ENCODE measurements around the gene GUCY1A1.

GUCY1A1 gene

DNA sequence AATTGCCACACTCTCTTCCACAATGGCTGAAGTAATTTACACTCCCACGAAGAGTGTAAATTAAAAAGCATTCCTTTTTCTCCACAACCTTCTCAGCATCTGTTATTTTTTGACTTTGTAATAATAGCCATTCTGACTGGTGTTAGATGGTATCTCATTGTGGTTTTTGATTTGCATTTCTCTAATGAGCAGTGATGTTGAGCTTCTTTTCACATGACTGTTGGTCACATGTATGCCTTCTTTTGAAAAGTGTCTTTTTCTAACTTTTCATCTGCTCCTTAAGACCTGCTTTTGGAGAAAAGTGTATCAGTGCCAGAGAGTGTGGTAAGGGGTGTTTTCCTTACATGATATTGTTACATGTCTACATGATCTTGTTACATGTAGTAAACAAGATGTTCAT, 25.7 kb downstream of the GUCY1A1 start:
- no peak for DNase-seq (ENCODE audit: low read depth)

DNA sequence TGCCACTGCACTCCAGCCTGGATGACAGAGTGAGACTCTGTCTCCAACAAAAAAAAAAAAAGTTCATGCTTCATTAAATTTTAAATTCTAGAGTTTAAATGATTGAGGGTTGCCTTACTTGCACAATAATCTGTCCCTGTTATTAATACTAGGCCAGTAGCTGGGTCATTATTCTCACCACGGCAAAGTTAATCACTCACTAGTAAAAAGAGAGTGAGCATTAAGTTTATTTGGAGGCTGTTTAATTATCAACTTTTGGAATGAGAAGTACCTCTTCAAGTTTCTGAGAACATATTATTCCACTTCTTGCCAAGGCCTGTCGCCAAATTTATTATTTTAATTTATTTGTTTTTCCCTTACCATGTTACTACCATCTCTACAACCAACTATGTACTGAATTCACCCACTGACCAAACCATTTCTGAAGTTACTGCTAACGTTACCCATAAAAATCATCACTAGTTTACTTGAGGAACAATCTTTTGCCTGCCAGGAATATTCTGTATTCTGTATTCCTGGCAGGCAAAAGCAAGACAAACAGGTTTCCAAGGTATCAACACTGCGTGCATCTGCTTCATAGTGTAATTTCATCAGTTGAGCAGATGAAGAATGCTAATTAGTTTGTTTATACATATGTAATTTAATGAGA, 26.5 kb downstream of the GUCY1A1 start:
- no peak for DNase-seq (ENCODE audit: low read depth)

DNA sequence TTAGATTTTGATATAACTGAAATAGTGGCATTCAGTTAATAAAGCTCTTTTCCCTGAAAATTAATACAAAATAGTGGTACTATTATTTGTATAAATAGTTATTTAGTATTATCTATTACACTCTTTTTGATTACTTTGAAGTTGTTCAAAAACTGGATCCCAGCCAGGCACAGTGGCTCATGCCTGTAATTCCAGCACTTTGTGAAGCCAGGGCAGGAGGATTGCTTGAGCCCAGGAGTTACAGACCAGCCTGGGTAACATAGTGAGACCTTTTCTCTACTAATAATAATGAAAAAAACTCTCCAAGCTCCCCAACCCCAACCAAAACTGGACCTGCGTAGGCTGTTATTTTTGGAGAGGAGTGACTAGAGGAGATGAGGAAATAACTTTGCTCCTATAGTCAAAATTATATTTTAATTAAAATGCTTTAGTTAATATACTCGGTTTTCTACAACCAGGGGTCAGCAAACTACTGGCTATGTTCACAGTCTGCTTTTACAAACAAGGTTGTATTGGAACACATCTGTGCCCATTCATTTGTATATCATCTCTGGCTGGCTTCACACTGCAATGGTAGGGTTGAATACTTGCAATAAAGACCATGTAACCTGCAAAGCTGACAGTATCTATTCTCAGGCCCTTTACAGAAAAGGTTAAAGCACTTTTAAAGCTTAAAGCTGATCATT, 27.6 kb downstream of the GUCY1A1 start:
- no peak for DNase-seq (ENCODE audit: low read depth)

DNA sequence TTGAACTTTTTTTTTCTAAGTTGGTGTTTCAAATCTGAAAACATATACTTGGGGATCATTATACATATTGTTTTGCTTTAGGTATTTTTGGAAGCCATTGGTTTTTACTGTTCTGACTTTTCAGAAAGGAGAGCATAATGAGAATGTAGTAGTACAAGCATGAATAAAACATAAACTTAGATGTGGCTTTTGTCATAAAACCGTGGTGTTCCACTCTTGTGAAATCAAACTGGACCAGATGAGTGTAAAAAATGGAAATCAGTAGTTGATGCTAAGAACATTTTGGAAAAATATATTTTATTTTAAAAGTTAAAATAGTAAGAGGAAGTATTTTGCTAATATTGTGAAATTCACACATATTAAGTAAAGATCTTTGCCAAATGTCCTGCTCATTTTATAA, 29.6 kb downstream of the GUCY1A1 start:
- DNase-seq (ENCODE audit: low read depth) = no peak

DNA sequence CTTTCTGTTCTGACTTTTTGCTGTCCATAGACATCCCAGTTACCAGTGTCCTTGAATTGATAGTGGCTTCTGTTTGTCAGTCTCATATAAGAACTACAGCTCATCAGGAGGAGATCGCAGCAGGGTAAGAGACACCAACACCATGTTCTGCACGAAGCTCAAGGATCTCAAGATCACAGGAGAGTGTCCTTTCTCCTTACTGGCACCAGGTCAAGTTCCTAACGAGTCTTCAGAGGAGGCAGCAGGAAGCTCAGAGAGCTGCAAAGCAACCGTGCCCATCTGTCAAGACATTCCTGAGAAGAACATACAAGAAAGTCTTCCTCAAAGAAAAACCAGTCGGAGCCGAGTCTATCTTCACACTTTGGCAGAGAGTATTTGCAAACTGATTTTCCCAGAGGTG, 30.1 kb downstream of the GUCY1A1 start:
- no peak for DNase-seq (ENCODE audit: low read depth)

DNA sequence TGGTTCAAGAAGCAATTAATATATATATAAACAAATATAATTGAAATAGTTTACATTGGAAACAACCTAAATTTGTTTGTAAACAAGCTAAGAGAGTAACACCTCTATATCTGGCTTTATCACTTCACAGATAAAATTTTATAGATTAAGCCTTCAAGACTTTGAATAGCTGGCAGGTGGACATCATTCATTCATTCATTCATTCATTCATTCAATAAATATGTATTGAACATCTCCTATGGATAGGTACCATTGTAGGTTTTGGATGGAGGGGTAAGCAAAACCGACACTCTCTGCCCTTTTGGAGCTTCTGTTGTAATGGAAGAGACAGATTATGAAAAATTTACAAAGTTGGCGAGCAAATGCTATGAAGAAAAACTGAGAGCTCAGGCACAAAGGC, 35.2 kb downstream of the GUCY1A1 start:
- no peak for DNase-seq (ENCODE audit: low read depth)

DNA sequence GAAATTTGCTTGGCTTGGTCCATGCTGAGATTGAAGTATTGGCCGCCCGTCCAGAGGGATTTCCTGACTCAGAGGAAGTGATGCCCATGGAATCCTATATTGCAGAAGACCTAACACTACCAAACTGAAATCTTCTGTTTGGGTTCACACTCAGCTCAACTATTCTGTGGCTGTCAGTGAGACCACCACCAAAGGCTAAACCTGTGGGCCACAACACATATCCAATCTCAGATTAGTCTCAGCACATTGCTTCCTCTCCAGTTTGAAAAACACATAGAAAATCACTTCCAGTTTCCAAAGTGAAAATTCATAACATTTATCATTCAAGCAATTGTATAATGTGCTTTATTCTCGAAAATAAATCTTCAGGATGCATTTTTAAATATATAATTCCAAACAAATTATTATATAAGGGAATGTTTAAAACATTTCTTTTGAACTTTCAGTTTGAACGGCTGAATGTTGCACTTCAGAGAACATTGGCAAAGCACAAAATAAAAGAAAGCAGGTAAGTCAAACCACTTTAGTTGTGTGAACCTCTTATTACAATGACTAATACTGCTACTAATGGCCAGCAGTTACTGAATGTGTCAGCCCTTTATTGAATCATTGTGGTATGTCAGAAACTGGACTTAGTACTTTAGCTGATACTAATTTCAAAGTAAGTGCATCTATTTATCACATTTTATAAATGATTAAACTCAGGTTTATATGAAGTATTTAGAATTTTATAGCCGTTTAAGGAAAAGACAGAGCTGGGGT, 37.0 kb downstream of the GUCY1A1 start:
- no peak for DNase-seq (ENCODE audit: low read depth)

DNA sequence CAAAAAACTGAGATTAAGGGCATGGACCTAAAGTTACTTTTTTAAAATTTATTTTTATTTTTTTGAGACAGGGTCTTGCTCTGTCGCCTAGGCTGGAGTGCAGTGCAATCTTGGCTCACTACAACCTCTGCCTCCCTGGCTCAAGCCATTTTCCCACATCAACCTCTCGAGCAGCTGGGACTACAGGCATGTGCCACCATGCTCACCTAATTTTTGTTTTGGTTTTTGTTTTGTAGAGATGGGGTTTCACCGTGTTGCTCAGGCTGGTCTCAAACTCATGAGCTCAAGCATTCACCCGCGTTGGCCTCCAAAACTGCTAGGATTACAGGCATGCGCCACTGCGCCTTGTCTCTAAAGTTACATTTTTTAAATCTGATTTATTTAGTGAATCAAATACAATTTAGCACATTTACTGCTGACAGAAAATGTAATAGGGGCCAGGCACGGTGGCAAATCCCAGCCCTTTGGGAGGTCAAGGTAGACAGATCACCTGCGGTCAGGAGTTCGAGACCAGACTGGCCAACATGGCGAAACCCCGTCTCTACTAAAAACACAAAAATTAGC, 38.3 kb downstream of the GUCY1A1 start:
- no peak for DNase-seq (ENCODE audit: low read depth)

DNA sequence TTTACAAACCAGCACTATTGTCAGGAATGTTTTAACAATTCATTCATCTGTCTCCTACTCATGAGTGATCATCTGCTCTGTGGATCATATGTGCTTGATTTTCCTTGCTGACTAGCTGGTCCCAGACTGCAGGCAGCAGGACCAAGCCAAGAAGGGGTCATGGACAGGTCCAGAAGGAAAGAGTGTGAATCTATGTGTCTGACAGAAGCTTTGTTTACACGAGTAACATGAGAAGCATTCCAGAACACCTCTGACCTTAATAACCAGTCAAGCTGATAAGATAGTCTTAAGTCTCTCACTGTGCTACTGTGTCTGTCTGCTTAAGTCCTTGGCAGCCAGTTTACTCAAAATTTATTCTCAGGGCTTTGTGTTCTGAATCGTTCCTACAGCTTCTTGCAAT, 39.0 kb downstream of the GUCY1A1 start:
- DNase-seq (ENCODE audit: low read depth) = no peak

DNA sequence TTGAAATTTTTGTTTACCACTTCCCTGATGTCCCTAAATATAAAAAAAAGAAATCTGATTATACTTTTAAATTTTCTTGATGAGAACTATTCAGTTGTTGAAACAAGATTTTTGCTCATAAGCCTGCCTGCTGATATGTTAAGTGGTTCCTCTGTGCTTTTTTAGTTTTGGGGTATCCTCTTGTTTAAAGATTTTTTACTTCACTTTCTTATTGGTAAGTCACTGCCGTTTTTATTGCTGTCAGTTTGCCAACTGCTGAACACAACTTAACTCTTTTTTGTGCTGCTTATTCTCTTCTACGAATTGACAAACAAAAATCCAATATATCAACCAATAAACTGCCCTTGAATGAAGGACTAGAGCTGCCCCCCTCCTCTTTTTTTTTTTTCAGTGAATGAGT, 39.5 kb downstream of the GUCY1A1 start:
- DNase-seq (ENCODE audit: low read depth) = no peak

DNA sequence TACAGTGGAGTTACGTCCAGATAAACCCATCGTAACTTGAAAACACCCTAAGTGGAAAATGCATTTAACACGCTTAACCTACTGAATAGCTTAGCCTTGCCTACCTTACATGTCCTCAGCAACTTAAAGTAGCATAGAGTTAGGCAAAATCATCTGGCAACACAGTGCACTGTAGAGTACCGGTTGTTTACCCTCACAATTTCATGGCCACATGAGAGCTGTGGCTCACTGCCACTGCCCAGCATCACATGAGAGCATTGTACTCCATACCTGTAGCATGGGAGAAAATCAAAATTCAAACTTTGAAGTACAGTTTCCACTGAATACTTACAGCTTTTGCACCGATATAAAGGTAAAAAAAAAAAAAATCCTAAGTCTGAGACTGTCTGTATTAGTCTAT, 40.6 kb downstream of the GUCY1A1 start:
- DNase-seq (ENCODE audit: low read depth) = no peak

DNA sequence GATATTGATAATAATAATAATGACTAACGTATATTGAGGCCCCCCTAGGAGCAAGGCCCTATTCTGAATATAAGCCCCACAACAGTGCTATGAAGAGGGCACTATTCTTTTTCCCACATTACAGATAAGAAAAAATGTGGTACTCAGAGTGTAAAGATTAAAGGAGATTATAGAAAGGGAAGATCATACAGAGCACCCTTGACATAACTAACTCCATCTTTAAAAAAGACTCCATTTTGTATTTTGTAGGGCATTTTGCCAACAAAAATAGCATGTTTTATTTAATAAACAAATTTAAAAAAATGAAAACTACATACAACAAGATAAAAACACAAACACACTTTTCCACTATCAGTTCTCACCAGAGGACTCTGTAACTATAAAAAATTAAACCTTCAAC, 42.1 kb downstream of the GUCY1A1 start:
- DNase-seq (ENCODE audit: low read depth) = no peak

DNA sequence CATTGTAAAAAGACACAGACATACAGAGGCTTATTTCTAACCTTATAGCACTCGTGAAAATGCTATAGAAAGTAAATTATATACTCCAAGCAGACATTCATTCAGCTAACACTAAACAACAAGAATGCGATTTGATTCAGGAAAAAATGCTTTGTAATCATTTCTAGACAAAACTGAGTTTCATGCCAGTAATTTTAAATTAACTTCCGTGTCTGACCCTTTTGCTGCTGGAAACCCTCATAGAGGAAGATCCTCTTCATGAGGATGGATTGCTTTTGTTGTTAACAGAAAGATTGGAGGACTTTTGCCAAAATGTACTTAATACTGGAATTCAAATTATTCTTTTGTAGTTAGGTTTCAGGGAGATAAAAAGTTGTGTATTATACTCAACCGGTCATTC, 43.3 kb downstream of the GUCY1A1 start:
- DNase-seq (ENCODE audit: low read depth) = no peak

DNA sequence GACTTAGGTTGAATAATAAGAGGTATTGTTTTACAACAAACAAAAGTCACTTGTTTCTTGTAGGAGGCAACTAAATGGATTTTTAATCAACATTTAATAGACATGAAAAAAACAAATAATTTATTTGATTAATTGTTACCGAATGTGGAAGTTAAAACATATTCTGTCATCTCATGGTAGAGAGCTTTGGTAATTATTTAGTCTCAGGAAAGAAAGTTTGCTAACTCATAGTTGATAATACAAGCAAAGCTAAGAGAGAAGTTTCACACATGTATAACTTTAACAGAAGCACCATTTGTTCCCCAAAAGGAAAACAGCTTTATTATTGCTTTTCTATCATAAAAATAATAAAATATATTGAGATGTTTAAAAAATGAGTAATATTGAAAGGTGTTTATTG, 44.9 kb downstream of the GUCY1A1 start:
- DNase-seq (ENCODE audit: low read depth) = no peak

DNA sequence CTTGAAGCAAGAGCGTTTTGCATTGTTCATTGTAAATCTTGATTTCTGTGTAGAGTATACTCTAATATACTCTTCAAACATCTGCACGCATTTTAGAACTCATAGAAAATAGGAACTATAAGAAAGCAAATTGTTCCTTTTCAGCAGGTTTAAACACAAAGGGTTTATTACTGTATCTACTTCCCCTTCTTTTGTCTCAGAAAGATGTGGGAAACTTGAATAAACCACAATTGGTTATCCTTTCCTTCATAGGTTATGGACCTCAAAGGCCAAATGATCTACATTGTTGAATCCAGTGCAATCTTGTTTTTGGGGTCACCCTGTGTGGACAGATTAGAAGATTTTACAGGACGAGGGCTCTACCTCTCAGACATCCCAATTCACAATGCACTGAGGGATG, 46.2 kb downstream of the GUCY1A1 start:
- no peak for DNase-seq (ENCODE audit: low read depth)

DNA sequence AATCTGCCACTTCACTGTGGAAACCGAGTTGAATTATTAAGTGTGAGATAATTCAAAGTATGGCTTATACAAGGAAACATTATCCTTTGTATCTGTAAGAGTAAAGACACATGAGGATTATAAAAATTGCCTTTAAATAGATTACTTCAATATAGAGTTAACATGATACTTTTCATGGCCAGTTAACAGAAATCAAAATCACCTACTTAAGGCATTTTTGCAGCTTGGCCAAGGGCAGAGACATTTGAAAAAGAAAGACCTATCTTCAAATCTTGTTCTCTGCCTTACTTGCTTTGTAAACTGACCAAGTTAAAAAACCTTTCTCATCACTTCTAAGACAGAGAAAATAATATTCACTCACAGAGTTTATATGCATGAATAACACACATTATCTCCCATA, 47.3 kb downstream of the GUCY1A1 start:
- DNase-seq (ENCODE audit: low read depth) = no peak

DNA sequence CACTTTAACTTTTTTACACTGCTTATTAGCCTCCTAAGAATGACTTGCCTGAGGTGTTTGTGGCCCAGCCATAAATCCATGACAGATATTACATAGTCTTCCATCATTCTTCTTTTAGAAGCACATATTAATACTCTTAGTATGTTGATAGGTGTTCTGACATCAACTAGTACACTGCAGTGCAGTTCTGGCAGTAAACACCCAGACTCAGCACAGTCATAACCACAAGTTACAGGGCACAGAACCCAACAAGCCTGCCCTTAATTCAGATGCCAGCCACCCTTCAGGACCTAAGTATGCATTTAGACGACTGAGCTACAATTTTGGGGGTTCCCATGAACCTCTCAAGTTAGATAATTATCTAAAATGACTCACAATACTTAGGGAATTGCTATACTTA, 55.7 kb downstream of the GUCY1A1 start:
- no peak for DNase-seq (ENCODE audit: low read depth)

DNA sequence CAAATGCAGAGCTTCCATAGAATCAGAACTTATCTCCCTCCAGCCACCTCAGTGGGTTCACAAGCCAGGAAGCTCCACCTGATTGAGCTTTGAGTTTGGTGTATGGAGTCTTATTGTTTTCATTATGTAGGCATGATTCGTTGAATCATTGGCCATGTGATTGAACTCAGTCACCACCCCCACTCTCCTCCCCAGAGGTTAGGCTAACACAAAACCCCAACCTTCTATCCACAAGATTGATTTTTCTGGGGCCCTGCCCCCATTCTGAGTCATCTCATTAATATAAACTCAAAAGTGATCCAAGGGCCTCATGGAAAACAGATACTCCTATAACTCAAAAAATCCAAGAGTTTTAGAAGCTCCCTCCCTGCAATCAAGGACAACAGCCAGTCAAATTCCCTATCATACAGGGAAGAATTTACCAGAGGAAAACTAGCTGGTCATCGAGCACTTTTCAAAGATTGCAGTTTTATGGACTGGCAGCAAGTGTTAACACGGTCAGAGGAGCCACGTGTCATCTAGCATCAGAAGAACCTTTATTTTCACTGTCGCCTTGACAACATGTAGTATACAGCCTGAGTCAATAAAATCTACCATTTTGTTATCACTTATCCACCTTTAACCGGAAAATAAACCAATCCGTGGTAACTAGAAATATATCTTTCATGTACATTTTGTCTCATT, 56.3 kb downstream of the GUCY1A1 start:
- no peak for DNase-seq (ENCODE audit: low read depth)

DNA sequence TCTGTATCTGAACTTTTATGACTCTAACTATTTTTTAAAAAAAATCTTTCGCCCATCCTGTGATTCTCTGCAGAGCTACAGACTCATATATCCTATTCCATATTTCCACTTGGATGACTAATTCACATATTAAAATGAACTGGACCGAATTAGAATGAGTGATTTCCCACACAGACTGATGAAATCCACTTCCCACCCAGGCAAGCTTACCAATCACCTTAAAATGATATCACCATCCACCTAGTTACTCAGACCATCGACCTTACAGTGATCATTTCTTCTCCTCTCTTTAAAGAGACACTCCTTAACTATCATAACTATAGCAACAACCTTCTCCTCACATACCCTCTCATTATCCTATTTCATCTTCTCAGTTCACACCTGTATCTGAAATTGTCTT, 58.1 kb downstream of the GUCY1A1 start:
- no peak for DNase-seq (ENCODE audit: low read depth)

DNA sequence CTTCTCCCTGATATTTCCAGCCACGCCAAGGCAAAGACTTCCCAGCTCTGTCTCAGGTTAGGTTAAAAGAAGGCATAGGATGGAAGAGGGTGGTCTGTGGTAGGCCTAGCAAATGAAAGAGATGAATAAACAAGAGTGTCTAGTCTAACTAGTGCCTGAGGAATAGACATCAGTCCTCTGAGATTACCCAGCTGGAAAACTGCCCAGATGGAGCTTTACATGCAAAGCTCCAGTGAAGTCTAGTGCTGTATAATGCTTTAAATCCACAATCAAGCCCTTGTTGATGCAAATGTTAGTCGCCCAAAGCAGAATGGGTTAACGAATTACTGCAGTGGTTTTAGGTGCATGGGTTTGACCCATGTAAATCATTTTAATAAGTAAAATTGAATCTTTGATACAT, 67.4 kb downstream of the GUCY1A1 start:
- no peak for DNase-seq (ENCODE audit: low read depth)

DNA sequence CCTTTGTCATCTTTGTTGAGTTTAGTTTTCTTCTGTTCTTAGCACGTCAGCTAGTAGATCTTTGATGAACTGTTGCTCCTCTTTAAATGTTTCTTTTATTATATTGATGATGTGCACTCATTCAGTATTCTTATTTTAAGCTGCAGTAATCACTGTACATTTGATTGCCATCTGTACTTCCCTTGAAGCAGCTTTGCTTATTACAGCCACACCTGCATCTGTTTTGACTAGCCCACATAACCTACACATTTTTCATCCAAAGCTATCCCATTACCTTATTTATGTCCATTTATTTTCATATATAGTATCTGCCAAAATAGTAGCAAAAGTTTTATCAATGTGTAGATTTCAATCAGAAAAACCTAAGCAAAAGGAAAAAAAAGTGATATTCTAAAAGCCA, 68.3 kb downstream of the GUCY1A1 start:
- no peak for DNase-seq (ENCODE audit: low read depth)

DNA sequence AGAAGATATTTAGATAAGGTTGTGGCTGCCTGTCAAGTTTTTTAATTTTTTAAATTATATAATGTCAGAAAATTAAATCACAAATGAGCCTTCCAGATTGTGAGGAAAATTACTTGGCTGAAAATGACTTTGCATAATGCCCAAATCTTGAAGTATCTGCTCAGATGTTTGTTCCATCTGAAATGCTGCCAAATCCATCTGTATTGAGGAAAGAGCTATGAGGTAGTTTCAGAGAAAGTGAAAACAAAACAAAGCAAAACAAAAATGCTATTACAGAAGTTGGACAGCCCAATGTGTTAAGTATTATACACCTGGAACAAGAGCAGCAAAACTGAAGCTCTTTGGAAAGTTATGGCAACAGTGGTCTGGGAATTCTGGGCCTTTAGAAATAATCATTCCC, 68.8 kb downstream of the GUCY1A1 start:
- no peak for DNase-seq (ENCODE audit: low read depth)

DNA sequence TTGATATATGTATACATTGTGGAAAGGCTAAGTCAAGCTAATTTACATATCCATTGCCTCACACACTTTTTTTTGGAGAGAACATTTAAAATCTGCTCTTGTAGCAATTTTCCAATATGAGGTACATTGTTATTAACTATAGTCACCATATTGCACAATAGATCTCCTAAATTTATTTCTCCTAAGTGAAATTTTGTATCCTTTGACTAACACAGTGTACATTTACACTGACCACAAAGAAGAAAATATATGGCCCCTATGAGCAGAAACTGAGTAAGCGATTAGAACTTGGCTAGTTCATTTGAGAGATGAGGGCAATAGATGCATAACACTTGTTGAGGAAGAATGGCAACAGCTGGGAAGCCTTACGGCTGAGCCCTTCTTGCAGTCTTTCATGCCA, 71.9 kb downstream of the GUCY1A1 start:
- peak; percentile 54 for DNase-seq (ENCODE audit: low read depth)

Data from HS-5 (cell line).